Neuronal stem cell (in vitro differentiated cells): Measurements from ENCODE around the gene MED27.

Experiments used
- DNase-seq: peaks from one replicate; pipeline ENCODE4 v3.0.0-alpha.2; 2013; ENCODE audit warnings: low spot score
- H2AFZ ChIP-seq: one replicate; pipeline ENCODE4 v1.6.1; 2013; ENCODE audit warnings: mild to moderate bottlenecking, low read length, inconsistent platforms
- H2AK5ac ChIP-seq: 2 replicates; pipeline ENCODE4 v1.6.1; 2013; ENCODE audit warnings: low read depth, mild to moderate bottlenecking, inconsistent platforms, low read length, moderate library complexity, mixed read lengths
- H2BK120ac ChIP-seq: 2 replicates; pipeline ENCODE4 v1.6.1; 2013; ENCODE audit warnings: low read depth, mild to moderate bottlenecking, inconsistent platforms, low read length, moderate library complexity, mixed read lengths
- H2BK12ac ChIP-seq: one replicate; pipeline ENCODE4 v1.6.1; 2013; ENCODE audit warnings: low read length, inconsistent platforms
- H2BK15ac ChIP-seq: 2 replicates; pipeline ENCODE4 v1.6.1; 2013; ENCODE audit warnings: mild to moderate bottlenecking, low read length, inconsistent platforms, mixed read lengths
- H2BK5ac ChIP-seq: one replicate; pipeline ENCODE4 v1.6.1; 2013; ENCODE audit warnings: inconsistent platforms, mild to moderate bottlenecking, low read length, moderate library complexity
- H3K14ac ChIP-seq: one replicate; pipeline ENCODE4 v1.6.1; 2013; ENCODE audit warnings: low read length, inconsistent platforms
- H3K18ac ChIP-seq: 2 replicates; pipeline ENCODE4 v1.6.1; 2013; ENCODE audit warnings: low read length, inconsistent platforms
- H3K23ac ChIP-seq: 2 replicates; pipeline ENCODE4 v1.6.1; 2013; ENCODE audit warnings: low read depth, mild to moderate bottlenecking, mixed read lengths, low read length, inconsistent platforms; ENCODE audit not compliant: poor library complexity
- H3K27ac ChIP-seq: replicated peaks from 3 replicates; pipeline ENCODE4 v1.5.1; 2013; ENCODE audit warnings: low read length, inconsistent platforms
- H3K27me3 ChIP-seq, 3 experiments: 2 replicates each; pipeline ENCODE4 v1.6.1; 2013; ENCODE audit warnings: low read length in 3 of 3, mild to moderate bottlenecking in 2 of 3, inconsistent platforms in 1 of 3, low read depth in 1 of 3, mixed read lengths in 1 of 3, moderate library complexity in 1 of 3; ENCODE audit not compliant: control insufficient read depth in 3 of 3, insufficient read depth in 3 of 3
- H3K36me3 ChIP-seq, 2 donors: replicated peaks in 1 of 2; 2 replicates each; pipeline ENCODE4 v1.6.1; 2013; ENCODE audit warnings: low read length in 2 of 2; ENCODE audit not compliant: control insufficient read depth in 2 of 2, insufficient read depth in 2 of 2
- H3K4ac ChIP-seq: 2 replicates; pipeline ENCODE4 v1.6.1; 2013; ENCODE audit warnings: inconsistent platforms, mild to moderate bottlenecking, low read length, moderate library complexity
- H3K4me1 ChIP-seq, 2 donors: 1 replicate in 1 of 2; 2 replicates in 1 of 2; pipeline ENCODE4 v1.6.1; 2013; ENCODE audit warnings: low read length in 2 of 2, low read depth in 1 of 2; ENCODE audit not compliant: control insufficient read depth in 2 of 2, insufficient read depth in 1 of 2
- H3K4me2 ChIP-seq: one replicate; pipeline ENCODE4 v1.6.1; 2013; ENCODE audit warnings: mild to moderate bottlenecking, low read length, inconsistent platforms; ENCODE audit not compliant: insufficient read depth, poor library complexity, severe bottlenecking
- H3K4me3 ChIP-seq, 2 donors: 2 replicates each; pipeline ENCODE4 v1.5.1; 2013; ENCODE audit warnings: low read length in 2 of 2, mild to moderate bottlenecking in 2 of 2, inconsistent platforms in 1 of 2, moderate library complexity in 1 of 2
- H3K79me1 ChIP-seq: one replicate; pipeline ENCODE4 v1.6.1; 2013; ENCODE audit warnings: low read depth, mild to moderate bottlenecking, inconsistent platforms, low read length, moderate library complexity
- H3K9ac ChIP-seq: one replicate; pipeline ENCODE4 v1.6.1; 2013; ENCODE audit warnings: mild to moderate bottlenecking, low read depth, low read length, inconsistent platforms; ENCODE audit not compliant: poor library complexity
- H3K9me3 ChIP-seq, 2 donors: replicated peaks in 1 of 2; 2 replicates each; pipeline versions ENCODE3 to v1.6.1; 2013; ENCODE audit warnings: low read length in 2 of 2, mild to moderate bottlenecking in 2 of 2, inconsistent platforms in 1 of 2, low read depth in 1 of 2, mixed read lengths in 1 of 2, moderate library complexity in 1 of 2; ENCODE audit not compliant: control insufficient read depth in 2 of 2, insufficient read depth in 1 of 2
- H4K8ac ChIP-seq: one replicate; pipeline ENCODE4 v1.6.1; 2013; ENCODE audit warnings: low read depth, mild to moderate bottlenecking, inconsistent platforms, low read length, moderate library complexity
- H4K91ac ChIP-seq: one replicate; pipeline ENCODE4 v1.6.1; 2013; ENCODE audit warnings: low read length, low read depth, mild to moderate bottlenecking, inconsistent platforms; ENCODE audit not compliant: poor library complexity
- WGBS, 2 donors: extraction: QIAGEN DNeasy Blood & Tissue Kit; methylation state at CpG; one replicate each; pipeline ENCODE4 v1.1.7; 2013; ENCODE audit warnings: missing lambda C conversion rate in 2 of 2, mixed read lengths in 1 of 2; ENCODE audit not compliant: insufficient read length in 2 of 2, insufficient replicate concordance in 1 of 2; ENCODE audit errors: extremely low coverage in 2 of 2; 5-methylcytosine and 5-hydroxymethylcytosine counted together

MED27 gene

DNA sequence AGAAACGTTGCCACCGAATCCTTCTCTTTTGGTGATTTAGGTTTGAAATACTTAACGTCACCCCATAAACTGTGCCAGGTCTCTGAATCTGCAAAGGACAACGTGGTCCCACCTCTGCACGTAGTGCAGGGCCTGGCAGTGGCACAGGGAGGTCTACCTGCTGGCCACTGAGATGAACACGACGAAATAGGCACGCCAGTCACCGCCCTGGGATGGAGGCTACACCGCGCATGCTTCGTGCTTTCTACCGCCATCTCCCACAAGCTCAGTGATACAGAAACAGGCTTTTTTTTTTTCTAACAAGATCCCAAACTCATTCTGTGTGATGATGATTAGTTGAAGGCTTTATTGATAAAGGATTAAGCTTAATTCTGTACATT, 199.8 kb downstream of the MED27 start:
- no peak for DNase-seq
- Histone ChIP-seq H2AFZ (no peak overlapping the region), H3K14ac (no peak overlapping the region), H3K18ac (peak overlapping the region; percentile 59), H3K4me1 (peaks cover 3 to 5% of the 10 kb centered on the region in 2 donors), H3K36me3 (no peaks in the 10 kb centered on the region), H4K91ac (no peak overlapping the region), H2BK12ac (no peak overlapping the region), H2BK15ac (no peak overlapping the region), H2BK5ac (no peak overlapping the region), H3K4me2 (no peak overlapping the region), H3K4ac (no peak overlapping the region), H3K79me1 (no peaks in the 10 kb centered on the region), H3K27ac (no peak overlapping the region), H3K9me3 (no peaks in the 10 kb centered on the region), H3K4me3 (no peak overlapping the region), H3K9ac (no peak overlapping the region), H2AK5ac (no peak overlapping the region), H2BK120ac (no peak overlapping the region), H3K23ac (no peak overlapping the region), H4K8ac (no peak overlapping the region), H3K27me3 (no peaks in the 10 kb centered on the region)
- no CpG with 5 or more reads among the region's 13 CpGs for WGBS, 2 donors

DNA sequence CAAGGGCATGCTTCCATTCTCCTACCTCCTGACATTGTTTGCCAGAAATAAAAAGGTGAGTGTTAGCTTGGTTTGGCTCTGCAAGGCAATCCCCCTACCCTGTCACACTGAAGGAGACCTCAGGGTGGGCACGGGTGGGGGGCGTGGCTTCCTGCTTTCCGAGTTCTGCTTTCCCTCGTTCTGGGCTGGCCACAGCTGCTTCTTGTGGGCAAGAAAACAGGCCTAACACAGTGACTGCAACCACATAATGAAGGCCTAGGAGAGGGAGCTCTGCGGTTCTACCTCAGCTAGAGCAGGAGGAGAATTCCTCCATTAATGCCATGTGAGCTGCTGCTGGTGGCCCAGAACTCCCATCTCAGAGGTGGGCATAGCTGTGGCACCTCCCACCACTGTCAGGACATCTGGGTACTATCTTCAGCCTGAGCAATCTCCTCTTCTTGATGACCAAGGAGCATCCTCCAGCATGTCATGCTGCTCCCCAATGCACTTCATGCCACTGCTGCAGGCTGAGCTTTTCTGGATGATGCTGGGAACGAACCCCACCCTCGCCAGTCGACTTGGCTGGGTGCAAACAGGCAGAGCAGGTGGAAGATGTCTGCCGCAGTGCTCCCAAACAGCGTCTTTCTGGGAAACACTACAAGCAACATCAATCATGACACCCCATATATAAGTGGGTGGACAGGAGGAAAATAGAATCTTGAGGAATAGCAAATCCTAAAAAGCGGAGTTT, 200.3 kb downstream of the MED27 start:
- H2BK15ac ChIP-seq, result no peak overlapping the region
- H3K23ac ChIP-seq, result no peak overlapping the region
- H4K8ac ChIP-seq, result no peak overlapping the region
- no peaks in the 10 kb centered on the region for H3K79me1 ChIP-seq
- no peak overlapping the region for H3K27ac ChIP-seq
- no peaks in the 10 kb centered on the region for H3K27me3 ChIP-seq
- H3K4me3 ChIP-seq, result peak overlapping the region in 1 of 2 donors; percentile 27
- no peak overlapping the region for H3K18ac ChIP-seq
- no peak overlapping the region for H3K14ac ChIP-seq
- peaks cover 3 to 5% of the 10 kb centered on the region in 2 donors for H3K4me1 ChIP-seq
- no peaks in the 10 kb centered on the region for H3K9me3 ChIP-seq
- H3K36me3 ChIP-seq, result no peaks in the 10 kb centered on the region
- WGBS, 2 donors, result no CpG with 5 or more reads among the region's 11 CpGs
- no peak overlapping the region for H4K91ac ChIP-seq
- H3K9ac ChIP-seq, result no peak overlapping the region
- H2BK5ac ChIP-seq, result no peak overlapping the region
- no peak overlapping the region for H3K4me2 ChIP-seq
- no peak overlapping the region for H2AFZ ChIP-seq
- DNase-seq, result no peak
- no peak overlapping the region for H2BK12ac ChIP-seq
- no peak overlapping the region for H2AK5ac ChIP-seq
- H2BK120ac ChIP-seq, result no peak overlapping the region
- H3K4ac ChIP-seq, result no peak overlapping the region

DNA sequence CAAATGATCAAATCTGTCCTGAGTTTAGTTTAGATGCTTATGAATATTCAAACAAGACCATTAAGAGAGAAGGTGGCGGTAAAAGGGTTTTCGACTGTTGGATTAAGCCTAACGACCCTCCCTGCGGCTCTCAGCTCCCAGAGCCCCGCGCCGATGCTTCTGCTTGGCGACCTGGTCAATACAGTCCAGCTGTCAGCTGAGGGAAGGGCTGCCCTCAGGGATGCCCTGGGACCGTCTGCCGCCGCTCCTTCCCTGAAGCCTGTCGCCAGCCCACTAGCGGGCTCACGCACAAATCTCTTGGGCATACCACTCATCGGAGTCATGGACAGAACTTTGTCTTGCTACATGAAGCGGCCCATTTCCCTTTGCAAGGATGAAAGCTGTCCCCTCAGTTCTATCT, 203.2 kb downstream of the MED27 start:
- no peaks in the 10 kb centered on the region for H3K27me3 ChIP-seq
- H3K9ac ChIP-seq, result no peak overlapping the region
- no peak overlapping the region for H3K4me2 ChIP-seq
- H4K91ac ChIP-seq, result no peak overlapping the region
- H2BK12ac ChIP-seq, result no peak overlapping the region
- no peaks in the 10 kb centered on the region for H3K9me3 ChIP-seq
- H3K4me1 ChIP-seq, result peaks cover 5% of the 10 kb centered on the region in 2 donors
- H3K4me3 ChIP-seq, result no peak overlapping the region
- no peak for DNase-seq
- H2BK120ac ChIP-seq, result no peak overlapping the region
- H3K27ac ChIP-seq, result no peak overlapping the region
- H2AFZ ChIP-seq, result no peak overlapping the region
- no peak overlapping the region for H2AK5ac ChIP-seq
- no peaks in the 10 kb centered on the region for H3K36me3 ChIP-seq
- peaks cover 2% of the 10 kb centered on the region for H3K79me1 ChIP-seq
- H3K14ac ChIP-seq, result no peak overlapping the region
- H3K4ac ChIP-seq, result no peak overlapping the region
- H3K23ac ChIP-seq, result no peak overlapping the region
- no CpG with 5 or more reads among the region's 16 CpGs for WGBS, 2 donors
- no peak overlapping the region for H2BK15ac ChIP-seq
- H4K8ac ChIP-seq, result no peak overlapping the region
- H3K18ac ChIP-seq, result no peak overlapping the region
- H2BK5ac ChIP-seq, result no peak overlapping the region

DNA sequence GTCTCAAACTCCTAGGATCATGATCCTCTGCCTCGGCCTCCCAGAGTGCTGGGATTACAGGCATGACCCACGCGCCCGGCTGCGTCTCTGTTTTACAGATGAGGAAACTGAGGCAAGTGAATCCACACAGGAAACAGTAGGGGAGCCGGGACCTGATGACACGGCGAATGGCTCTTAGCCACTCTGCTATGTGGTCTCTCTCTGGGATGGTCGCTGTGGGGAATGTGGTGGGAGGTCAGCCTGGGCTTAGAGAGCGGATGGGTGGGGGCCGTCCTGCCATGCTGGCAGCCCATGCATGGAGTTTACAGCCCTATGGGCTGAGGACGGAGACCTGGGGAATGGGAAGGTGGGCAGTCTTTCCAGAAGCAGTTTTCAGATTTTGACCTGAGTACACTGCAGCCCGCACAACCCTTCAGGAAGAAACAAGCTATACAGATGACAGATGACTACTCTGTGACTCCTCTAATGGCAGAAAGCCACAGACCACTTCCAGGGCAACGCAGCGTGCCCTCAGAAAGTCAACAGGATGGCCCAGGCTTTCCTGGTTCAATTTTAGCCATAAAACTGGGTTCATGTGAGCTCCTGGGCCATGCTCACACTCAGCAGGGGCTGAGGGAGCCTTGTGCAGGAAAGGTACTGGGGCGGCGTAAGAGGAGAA, 203.7 kb downstream of the MED27 start:
- Histone ChIP-seq H3K9me3 (no peaks in the 10 kb centered on the region), H3K14ac (no peak overlapping the region), H2BK12ac (no peak overlapping the region), H2BK5ac (no peak overlapping the region), H2AK5ac (no peak overlapping the region), H3K27ac (no peak overlapping the region), H3K9ac (no peak overlapping the region), H2BK120ac (no peak overlapping the region), H3K79me1 (peaks cover 2% of the 10 kb centered on the region), H3K27me3 (no peaks in the 10 kb centered on the region), H3K18ac (no peak overlapping the region), H4K8ac (no peak overlapping the region), H3K23ac (no peak overlapping the region), H2AFZ (no peak overlapping the region), H4K91ac (no peak overlapping the region), H3K4me1 (peaks cover under 1 to 5% of the 10 kb centered on the region in 2 donors), H3K4ac (no peak overlapping the region), H2BK15ac (no peak overlapping the region), H3K36me3 (no peaks in the 10 kb centered on the region), H3K4me3 (no peak overlapping the region), H3K4me2 (no peak overlapping the region)
- no peak for DNase-seq
- WGBS, 2 donors, result no CpG with 5 or more reads among the region's 17 CpGs
